Measurements from ENCODE around the gene PEAR1.

Gene PEAR1

GRCh38 chr1:156944268-156944667, 50.8 kb downstream of the PEAR1 start:
- TF ChIP-seq, protein P1, sequence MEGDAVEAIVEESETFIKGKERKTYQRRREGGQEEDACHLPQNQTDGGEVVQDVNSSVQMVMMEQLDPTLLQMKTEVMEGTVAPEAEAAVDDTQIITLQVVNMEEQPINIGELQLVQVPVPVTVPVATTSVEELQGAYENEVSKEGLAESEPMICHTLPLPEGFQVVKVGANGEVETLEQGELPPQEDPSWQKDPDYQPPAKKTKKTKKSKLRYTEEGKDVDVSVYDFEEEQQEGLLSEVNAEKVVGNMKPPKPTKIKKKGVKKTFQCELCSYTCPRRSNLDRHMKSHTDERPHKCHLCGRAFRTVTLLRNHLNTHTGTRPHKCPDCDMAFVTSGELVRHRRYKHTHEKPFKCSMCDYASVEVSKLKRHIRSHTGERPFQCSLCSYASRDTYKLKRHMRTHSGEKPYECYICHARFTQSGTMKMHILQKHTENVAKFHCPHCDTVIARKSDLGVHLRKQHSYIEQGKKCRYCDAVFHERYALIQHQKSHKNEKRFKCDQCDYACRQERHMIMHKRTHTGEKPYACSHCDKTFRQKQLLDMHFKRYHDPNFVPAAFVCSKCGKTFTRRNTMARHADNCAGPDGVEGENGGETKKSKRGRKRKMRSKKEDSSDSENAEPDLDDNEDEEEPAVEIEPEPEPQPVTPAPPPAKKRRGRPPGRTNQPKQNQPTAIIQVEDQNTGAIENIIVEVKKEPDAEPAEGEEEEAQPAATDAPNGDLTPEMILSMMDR (IDR thresholded peaks at IDR 0.05; ENCODE audit: low read depth, low read length, missing control alignments): no peak
- H3K4me3 ChIP-seq (ENCODE audit: low read depth, low read length): no peak overlapping the region
- in situ Hi-C loops (cut with HindIII; ENCODE audit: low sequenced_read_pairs): no loop called here
- no peak for DNase-seq (ENCODE audit: low read depth)

DNA sequence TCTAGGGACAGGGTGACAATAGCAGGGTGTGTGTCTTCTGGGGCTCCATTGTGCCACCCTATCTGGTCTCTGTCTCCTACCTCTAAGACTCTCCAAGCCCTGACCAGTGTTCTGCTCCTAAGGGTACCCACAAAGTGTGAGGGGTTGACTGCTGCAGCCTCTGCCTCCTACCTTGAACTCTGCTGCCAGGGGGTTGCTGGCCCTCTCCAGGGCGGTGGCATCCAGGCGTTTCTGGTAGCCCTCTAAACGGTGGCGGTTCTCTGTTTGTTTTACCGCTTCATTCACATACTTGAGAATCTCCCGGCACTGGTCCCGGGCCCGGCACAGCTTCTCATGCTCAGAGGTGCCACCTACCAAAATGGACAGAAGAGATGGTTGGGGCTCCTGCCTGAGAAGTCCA, 51.3 kb downstream of the PEAR1 start:
- TF ChIP-seq, protein P1 (IDR thresholded peaks at IDR 0.05; ENCODE audit: low read depth, low read length, missing control alignments): no peak
- in situ Hi-C loops (cut with HindIII; ENCODE audit: low sequenced_read_pairs): loop anchor here (5.0 kb wide), 1 partner anchor 58 kb away; no protein-coding TSS in a partner anchor
- no peak overlapping the region for H3K4me3 ChIP-seq (ENCODE audit: low read depth, low read length)
- no peak for DNase-seq (ENCODE audit: low read depth)

DNA sequence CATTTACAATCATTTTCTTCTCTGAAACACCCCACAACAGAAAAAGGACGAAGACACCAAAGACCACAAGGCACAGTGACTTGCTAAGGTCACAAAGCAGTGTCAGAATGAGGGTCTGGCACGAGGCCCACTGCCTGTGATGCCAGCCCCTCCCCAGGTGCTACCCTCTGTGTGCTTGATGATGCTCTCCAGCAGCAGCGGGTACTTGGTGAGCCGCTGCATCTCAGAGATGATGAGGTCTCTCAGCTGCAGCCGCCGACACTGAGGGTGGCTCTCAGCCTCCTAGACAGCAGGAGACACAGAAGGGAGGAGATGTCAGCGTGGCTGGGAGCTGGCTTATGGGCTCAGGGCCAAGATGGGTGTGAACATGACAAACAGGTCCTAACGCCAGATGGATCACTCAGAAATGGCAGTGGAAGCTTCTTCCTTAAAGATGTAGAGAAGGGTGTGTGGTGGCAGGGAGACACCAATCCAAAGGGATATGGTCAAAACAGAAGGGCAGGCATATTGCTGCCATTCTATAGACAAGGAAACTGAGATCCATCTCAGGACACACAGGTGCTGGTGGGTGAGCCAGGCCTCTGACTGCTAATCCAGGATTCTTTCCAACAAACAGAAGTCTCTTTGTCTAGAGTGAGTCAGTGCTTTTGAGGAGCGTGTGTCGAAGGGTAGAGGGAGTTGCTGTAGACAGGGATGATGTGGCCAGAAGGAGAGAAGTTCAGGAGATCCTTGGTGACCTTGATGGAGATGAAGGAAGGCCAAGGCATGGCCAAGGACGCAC, 52.6 kb downstream of the PEAR1 start:
- TF ChIP-seq, protein P1 (IDR thresholded peaks at IDR 0.05; ENCODE audit: low read depth, low read length, missing control alignments): no peak
- DNase-seq (ENCODE audit: low read depth): no peak
- in situ Hi-C loops (cut with HindIII; ENCODE audit: low sequenced_read_pairs): loop anchor here (5.0 kb wide), 1 partner anchor 59 kb away; no protein-coding TSS in a partner anchor
- H3K4me3 ChIP-seq (ENCODE audit: low read depth, low read length): no peak overlapping the region

DNA sequence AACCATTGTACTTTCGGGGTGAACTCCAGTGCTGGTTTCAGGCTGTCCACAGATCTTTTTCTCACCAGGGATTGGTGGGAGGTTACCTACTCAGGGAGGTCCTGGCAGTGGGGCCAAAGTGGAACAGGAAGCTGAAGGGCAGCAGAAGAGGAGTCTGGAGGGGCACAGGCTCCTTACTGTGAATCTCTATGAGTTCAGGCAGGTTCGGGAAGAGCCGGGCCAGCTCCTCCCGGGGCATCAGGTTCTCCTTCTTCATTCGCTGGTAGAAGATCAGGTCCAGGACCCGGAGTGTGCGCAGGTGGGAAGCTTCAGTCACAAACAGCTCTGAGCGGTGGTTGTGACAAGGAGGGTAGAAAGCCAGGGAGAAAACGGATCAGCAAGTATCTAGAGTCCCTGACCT, 53.6 kb downstream of the PEAR1 start:
- DNase-seq (ENCODE audit: low read depth): no peak
- TF ChIP-seq, protein P1 (IDR thresholded peaks at IDR 0.05; ENCODE audit: low read depth, low read length, missing control alignments): no peak
- in situ Hi-C loops (cut with HindIII; ENCODE audit: low sequenced_read_pairs): loop anchor here (5.0 kb wide), 1 partner anchor 60 kb away; no protein-coding TSS in a partner anchor
- H3K4me3 ChIP-seq (ENCODE audit: low read depth, low read length): no peak overlapping the region

GRCh38 chr1:156947818-156948525, 54.5 kb downstream of the PEAR1 start:
- no peak overlapping the region for H3K4me3 ChIP-seq (ENCODE audit: low read depth, low read length)
- TF ChIP-seq, protein P1 (IDR thresholded peaks at IDR 0.05; ENCODE audit: low read depth, low read length, missing control alignments): no peak
- in situ Hi-C loops (cut with HindIII; ENCODE audit: low sequenced_read_pairs): loop anchor here (5.0 kb wide), 1 partner anchor 61 kb away; no protein-coding TSS in a partner anchor
- DNase-seq (ENCODE audit: low read depth): no peak

DNA sequence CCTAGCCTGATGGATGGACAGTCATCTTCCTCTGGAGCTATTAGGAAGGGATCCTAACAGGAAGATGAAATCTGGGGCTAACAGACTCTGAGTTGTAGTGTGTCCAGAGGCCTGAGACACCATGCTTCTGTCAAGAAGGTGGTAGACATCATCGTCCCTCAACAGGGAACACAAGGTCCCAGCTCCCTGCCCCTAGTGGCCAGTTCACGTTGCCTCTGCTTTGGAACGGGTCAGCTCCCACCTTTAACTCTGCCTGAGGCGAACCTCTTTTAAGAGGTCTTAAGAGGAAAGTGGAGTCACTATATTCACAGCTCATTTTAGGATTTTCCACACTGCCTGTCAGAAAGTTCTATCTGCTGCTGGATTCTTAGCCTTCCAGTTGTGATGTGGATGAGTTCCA, 55.2 kb downstream of the PEAR1 start:
- in situ Hi-C loops (cut with HindIII; ENCODE audit: low sequenced_read_pairs): loop anchor here (5.0 kb wide), 1 partner anchor 61 kb away; no protein-coding TSS in a partner anchor
- TF ChIP-seq, protein P1 (IDR thresholded peaks at IDR 0.05; ENCODE audit: low read depth, low read length, missing control alignments): peak; percentile 27
- no peak overlapping the region for H3K4me3 ChIP-seq (ENCODE audit: low read depth, low read length)
- no peak for DNase-seq (ENCODE audit: low read depth)

All from astrocyte of the cerebellum (primary cell).